DLD1 (cell line): ENCODE results near the gene UNC93A.
"Not testable (repeated sequence)": the region's sequence is repeated elsewhere in the genome, so short reads cannot be mapped to it uniquely, and the experiment has no call there.

Experiments used
- in situ Hi-C: cut with HindIII; loops from 2 replicates; pipeline ENCODE4 v1.10.0; 2017; ENCODE audit warnings: low sequenced_read_pairs

Gene UNC93A

DNA sequence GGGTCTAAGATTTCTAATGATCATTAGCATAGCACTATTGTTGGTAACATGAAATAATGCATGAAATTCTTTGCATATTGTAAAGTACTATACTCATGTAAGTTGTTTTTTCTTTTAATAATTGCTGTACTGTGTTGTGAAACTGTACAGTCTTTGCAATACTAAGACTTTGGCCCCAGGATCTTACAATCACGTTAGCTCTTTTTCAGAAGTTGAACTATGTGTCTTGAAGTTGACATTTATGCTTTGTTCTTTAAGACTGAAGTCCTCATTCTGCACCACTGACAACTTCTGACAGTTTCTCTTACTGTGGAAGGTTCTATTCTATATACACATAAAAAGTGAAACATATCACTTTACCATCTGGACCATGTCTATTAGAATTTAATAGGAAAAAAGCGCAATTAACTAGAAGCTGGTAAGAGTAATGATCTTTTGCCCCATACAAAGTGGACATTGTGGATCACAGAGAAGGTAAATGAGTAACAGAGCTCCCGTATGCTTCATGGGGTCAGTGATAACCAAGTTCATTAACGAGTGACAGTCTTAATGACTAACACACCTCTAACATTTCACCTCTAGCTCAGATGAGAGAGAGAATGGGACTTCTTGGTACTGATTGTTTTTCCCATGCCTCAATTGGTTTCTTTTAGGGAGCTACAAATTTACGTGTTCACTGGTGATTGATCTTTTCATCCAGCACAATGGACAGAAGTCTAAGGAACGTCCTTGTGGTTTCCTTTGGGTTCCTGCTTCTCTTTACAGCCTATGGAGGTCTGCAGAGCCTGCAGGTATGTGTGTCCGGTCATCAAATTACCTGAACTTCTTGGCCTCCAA, at the start of gene UNC93A:
UNC93A (plus strand) TSS at position 530 of the 837 bp plus-strand sequence; CDS start at position 705, 175 bp downstream.
- in situ Hi-C loops = no loop called here

DNA sequence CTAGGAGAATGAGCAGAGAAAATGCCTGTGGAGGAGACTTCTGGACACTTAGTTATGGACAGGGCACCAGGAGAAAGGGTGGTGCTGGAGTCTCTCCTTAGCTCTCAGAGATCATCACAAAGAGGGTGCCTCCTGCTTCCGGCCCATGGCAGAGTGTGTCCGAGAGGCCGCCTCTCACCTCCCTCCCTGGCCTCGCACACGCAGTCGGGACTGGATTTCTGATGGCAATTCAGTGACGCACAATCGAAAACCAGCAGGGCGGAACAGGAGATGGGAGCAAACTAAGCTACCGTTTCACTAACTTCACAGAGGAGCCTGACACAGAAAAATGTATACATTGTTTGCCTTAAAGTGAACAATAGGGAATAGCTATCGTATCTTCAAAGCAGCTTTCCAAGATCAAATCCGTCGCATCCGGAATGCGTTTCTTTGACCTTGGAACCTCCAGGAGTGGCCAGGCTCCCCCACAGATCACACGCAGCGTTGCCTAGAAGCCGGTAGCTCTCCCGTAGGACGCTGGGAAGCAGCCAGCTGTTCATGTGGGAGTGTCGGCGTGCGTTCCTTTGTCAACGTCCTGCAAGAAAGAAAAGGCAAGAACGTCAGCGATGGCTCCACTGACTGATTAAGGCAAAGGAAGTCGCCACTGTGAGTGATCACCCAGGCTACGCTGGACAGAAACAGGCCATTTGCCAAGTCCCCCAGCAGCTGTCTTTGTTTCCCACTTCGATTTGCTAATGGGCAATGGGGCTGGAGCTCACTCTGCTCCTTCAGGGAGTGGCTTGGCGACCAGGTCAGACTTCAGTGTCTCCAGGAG, 49.6 kb upstream of the UNC93A start:
- in situ Hi-C loops = not testable (repeated sequence)

DNA sequence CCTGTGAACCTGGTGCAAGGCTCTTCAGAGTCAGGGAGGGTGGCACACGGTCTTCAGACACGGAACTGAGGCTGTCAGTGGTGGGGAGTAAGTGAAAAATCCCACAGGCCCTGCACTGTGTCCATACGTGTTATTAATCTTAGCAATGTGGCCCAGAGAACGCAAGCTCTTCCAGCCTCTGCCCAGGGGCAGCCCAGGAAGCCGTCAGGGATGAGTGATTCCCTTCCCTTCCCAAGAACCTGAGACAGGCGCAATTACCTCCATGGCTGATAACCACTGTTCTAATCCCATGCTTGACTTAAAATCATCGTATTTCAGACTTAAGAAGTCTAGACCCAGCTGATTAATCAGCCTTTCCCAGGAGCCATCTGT, 49.0 kb upstream of the UNC93A start:
- in situ Hi-C loops = not testable (repeated sequence)

- in situ Hi-C loops = not testable (repeated sequence)
These were observed 48.5 kb upstream of the UNC93A start for GRCh38 chr6:167242511-167243051.

DNA sequence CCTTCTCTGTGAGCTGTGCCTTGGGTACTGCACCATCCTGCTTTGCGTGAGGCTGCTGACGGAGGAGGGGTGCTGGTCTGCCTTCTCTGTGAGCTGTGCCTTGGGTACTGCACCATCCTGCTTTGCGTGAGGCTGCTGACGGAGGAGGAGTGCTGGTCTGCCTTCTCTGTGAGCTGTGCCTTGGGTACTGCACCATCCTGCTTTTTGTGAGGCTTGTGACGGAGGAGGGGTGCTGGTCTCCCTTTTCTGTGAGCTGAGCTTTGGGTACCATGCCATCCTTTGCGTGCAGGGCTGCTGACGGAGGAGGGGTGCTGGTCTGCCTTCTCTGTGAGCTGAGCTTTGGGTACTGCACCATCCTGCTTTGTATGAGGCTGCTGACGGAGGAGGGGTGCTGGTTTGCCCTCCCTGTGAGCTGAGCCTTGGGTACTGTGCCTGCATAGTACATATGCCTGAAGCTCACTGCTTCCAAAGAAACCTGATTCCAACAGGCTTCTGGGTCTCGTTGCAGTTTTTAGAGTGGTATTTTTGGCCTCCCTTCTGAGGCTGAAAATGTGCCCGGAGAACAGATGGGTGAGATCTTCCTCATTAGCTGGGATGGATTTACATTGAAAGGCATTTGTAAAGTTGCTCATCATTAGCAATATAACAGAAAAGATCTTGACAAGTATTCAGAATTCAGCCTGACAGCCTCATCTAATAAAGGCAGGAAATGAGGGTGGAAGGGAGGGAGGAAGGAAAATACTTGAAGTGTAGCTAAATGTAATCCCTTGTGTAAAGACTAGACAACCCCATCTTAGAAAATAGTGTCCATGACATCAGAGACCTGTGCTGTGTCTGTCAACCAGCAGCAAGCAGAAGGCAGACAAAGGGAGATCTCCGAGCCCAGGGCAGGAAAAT, 46.8 kb upstream of the UNC93A start:
- in situ Hi-C loops = no loop called here

DNA sequence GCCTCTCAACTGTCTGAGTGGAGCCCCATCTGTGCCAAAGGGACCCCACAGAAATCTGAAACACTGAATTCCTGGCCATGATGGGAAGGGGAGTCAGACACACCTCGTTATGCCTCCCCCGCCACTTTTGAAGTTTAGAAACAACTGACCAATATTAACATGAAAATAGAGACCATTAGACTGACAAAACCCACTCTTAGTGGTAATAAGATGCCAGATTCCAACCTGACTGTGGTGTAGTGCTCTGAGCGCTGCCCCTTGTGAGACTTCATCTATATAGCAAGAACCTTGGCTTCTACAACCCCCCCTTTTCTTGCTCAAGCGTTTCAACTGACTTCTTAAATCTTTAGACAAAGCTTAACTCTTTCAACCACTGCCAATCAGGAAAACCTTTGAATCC, 46.1 kb upstream of the UNC93A start:
- in situ Hi-C loops = no loop called here

DNA sequence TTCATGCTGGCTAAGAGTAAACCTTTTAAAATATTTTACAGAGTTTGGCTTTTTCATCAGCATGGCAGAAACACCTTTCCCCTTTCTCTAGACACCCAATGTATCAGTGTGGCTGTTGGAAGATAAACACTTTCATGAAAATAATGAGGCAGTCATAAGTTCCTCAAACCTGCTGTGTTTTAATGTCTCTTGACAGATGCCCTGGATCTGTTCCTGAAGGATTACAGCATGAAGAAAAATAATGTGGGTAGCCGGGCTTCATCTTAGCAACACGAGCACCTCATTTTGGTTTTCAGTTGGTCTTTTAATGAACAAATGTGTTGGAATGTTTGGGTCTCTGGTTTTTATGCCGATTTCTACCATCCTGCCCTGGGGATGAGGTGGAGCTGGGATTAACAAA, 45.5 kb upstream of the UNC93A start:
- in situ Hi-C loops = no loop called here

DNA sequence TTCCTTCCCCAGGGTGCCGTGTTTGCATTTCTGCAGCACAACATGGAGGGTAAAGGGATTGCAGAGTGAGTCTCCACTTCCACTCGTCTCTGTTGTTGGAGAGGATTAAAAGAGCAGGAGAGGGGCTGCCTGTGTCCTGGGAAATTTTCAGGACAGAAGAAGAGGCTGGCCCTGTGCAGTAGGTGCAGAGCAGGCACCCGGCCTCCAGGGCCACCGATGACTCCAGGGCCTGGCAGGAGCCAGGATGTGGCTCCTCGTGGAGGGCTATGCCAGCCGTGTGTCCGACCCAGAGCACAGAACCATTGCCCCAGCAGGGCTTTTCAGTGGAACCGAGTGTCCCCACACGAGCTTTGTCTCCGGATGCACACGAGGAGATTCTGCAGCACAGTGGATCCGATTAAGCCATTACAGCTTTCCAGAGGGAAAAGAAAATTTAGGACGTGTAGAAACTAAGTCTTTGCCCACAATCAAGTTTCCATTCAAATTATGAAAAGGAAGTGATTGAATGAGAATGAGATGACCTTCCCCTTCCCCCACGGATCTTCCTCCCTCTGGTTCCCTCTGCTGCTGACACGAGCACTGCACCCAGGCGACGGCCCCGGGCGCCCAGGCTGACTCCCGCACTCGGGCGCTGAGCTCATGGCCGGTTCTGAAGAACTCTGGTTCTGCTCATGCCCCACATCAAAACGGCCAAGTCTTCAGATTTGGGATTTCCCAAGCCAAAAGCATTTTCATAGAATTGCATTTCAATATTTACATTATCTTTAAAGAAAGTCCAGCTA, 43.1 kb upstream of the UNC93A start:
- in situ Hi-C loops = no loop called here

DNA sequence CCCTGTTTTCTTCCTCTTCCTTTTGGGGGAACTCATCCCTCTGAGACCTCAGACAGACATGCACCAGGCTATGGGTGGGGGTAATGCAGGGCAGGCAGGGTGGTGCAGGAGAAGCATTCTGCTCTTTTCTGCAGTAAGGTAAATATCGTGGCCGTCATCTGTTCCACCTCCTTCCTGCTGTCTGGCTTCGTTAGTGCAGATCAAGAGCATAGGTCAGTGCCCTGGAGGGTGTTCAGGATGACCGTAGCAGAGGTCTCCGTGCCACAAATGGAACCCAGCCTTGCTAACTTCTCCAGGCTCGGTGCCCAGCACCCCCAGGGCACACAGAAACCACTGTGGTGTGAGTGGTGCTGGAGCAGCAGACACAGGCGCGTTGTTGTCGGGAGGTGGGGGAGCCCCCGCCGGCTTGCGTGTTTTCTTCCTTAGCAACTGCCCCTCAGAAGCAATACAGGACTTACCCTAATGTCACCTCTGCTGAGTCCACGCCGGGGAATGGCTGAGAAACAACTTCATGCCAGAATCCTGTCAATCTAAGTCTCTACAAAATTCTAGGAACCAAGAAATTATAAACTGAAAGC, 42.1 kb upstream of the UNC93A start:
- in situ Hi-C loops = not testable (repeated sequence)

DNA sequence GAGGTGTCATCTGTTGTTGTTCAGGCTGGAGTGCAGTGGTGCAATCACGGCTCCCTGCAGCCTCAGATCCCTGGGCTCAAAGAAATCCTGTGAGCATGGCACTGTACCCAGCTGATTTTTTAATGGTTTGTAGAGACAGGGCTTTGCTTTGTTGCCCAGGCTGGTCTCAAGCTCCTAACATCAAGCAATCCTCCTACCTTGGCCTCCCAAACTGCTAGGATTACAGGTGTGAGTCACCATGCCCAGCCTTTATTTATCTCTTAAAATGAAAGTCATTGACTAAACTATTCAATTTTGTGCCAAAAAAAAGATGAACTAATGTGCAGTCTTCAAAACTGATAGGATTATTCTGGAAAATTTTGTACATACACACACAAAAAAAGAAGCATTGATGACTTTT, 38.8 kb upstream of the UNC93A start:
- in situ Hi-C loops = no loop called here

DNA sequence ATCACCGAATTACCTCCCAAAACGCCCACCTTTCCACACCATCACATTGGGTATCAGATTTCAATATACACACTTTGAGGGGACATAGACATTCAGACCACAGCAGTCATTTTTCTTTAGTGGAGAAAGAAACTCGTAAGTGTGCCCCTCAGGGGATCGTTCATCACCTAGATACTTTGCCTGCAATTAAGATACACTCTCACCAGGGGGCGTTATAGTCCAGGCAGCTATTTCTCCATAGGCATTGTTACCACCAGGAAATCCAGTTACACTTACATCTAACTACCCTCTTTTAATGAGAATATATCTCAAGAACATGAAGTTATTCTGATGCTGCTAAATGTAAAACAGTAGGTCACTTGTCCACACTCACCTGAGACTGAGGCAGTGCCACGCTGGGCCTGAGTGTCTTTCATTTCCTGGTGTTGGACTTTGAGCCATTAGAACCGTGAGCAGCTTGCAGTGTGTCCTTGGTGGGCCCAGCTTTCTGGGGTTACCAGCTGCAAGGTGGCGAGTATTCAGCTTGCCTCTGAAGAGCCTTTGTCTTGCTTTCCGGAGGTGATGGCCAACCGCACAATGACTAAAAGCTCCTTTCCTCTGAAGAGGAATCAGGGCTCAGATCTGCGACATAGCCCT, 35.1 kb upstream of the UNC93A start:
- in situ Hi-C loops = no loop called here

- in situ Hi-C loops = no loop called here
These were observed 32.5 kb upstream of the UNC93A start for GRCh38 chr6:167258646-167259045.

DNA sequence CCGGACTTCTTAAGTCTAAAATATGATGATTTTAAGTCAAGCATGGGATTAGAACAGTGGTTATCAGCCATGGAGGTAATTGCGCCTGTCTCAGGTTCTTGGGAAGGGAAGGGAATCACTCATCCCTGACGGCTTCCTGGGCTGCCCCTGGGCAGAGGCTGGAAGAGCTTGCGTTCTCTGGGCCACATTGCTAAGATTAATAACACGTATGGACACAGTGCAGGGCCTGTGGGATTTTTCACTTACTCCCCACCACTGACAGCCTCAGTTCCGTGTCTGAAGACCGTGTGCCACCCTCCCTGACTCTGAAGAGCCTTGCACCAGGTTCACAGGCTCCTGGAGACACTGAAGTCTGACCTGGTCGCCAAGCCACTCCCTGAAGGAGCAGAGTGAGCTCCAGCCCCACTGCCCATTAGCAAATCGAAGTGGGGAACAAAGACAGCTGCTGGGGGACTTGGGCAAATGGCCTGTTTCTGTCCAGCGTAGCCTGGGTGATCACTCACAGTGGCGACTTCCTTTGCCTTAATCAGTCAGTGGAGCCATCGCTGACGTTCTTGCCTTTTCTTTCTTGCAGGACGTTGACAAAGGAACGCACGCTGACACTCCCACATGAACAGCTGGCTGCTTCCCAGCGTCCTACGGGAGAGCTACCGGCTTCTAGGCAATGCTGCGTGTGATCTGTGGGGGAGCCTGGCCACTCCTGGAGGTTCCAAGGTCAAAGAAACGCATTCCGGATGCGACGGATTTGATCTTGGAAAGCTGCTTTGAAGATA, 24.9 kb upstream of the UNC93A start:
- in situ Hi-C loops = not testable (repeated sequence)

- in situ Hi-C loops = no loop called here
These were observed 24.1 kb upstream of the UNC93A start for GRCh38 chr6:167266830-167267555.

DNA sequence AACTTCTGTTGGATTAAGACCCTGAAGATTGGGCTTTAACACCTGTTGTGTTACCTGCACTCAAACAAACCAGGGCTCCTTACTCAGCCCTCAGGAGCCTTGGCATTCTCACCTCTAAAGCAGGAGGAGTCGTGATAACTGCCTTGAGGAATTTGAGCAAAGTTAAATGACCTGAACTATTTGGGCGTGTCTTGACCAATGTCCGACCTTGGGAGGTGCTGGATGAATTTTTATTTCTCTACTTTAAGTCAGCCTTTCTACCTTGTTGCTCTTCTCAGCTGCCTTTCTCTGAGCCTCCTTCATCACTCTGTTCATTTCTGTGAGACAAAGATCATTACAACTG, 23.6 kb upstream of the UNC93A start:
- in situ Hi-C loops = not testable (repeated sequence)

DNA sequence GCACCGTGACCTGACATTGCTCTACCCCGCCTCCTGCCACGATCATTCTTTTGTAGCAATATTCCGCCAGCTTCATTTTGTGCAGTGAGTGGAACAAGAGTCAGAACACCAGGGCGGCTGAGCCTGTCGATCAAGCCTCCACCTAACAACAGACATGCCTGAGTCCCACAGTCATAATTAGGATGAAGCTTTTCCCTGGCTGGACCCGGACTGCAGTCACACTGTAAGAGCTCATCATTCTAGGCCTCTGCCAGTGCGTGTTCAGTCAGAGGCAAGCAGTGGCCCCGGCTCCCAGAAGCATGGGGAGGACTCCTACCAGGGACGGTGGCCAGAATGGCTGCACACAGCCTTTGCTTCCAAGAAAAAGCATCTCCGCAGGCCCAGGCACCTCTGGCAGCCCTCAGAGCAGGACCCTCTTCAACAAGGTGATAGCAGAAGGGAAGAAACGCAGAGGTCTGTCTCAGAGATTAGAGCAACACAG, 23.2 kb upstream of the UNC93A start:
- in situ Hi-C loops = no loop called here

DNA sequence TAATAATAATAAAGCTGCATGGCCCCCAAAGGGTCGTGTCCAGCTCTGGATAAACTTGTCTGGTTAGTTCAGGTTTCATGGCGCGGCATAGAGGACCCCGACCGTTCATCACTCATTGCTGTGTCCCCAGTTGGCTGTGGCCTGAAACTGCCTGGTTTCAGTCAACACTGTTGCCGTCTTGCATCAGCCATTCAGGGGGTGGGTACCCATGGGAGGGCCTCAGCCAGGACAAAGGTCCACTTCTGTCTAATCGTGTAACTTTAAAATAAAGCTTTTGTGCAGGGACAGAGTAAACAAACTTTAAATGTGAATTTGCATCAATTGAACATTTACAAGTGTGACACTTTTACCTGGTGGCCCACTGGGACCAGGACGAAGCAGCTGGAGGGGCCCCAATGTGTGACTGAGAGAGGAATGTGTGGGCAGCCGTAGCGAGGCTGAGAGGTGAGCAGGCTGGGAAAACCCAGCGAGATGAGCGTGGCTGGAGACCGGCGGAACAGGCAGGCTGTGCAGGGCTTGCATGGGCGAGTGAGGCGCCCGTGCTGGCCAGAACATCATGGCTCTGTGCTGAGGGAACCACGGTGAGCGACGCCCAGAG, 22.3 kb upstream of the UNC93A start:
- in situ Hi-C loops = no loop called here
